Lung (tissue), 12 donors: ENCODE results near the gene CKB. TPM values are rescaled to one million over a fixed set of nuclear protein-coding genes. Genes with fewer than 3 reads are reported as not detected.

Experiments used
- ATAC-seq: fragments of 200-7000 bp; cut with Tn5 transposase; one replicate; pipeline ENCODE4 v1.9.1; 2020; ENCODE audit warnings: moderate number of reproducible peaks; ENCODE audit not compliant: insufficient read depth, low FRiP score
- DNase-seq, 3 donors: peaks; one replicate each; pipeline ENCODE4 v3.0.0-alpha.2; 2013 to 2017
- H3K27ac ChIP-seq, 2 donors: one replicate each; pipeline ENCODE4 v1.5.1; 2013; ENCODE audit warnings: mild to moderate bottlenecking in 2 of 2, moderate library complexity in 2 of 2, control low read depth in 1 of 2, inconsistent platforms in 1 of 2, low read depth in 1 of 2, low read length in 1 of 2
- H3K27me3 ChIP-seq, 3 donors: one replicate each; pipeline ENCODE4 v1.5.1; 2013; ENCODE audit warnings: low read length in 2 of 3; ENCODE audit not compliant: control insufficient read depth in 3 of 3, insufficient read depth in 3 of 3
- H3K36me3 ChIP-seq, 4 donors: one replicate each; pipeline ENCODE4 v1.5.1; 2013; ENCODE audit warnings: low read length in 4 of 4, mild to moderate bottlenecking in 1 of 4, moderate library complexity in 1 of 4; ENCODE audit not compliant: control insufficient read depth in 4 of 4, insufficient read depth in 4 of 4
- H3K4me1 ChIP-seq, 5 donors: one replicate each; pipeline ENCODE4 v1.5.1; 2013; ENCODE audit warnings: low read length in 5 of 5, mild to moderate bottlenecking in 2 of 5, moderate library complexity in 1 of 5; ENCODE audit not compliant: control insufficient read depth in 5 of 5, insufficient read depth in 5 of 5
- H3K4me3 ChIP-seq: one replicate; pipeline ENCODE4 v1.5.1; 2013; ENCODE audit warnings: mild to moderate bottlenecking, control low read depth, moderate library complexity
- H3K9ac ChIP-seq, 2 donors: one replicate each; pipeline ENCODE4 v1.5.1; 2013; ENCODE audit warnings: low read length in 2 of 2, control low read depth in 1 of 2; ENCODE audit not compliant: insufficient read depth in 1 of 2
- H3K9me3 ChIP-seq, 4 donors: one replicate each; pipeline ENCODE4 v1.5.1; 2013; ENCODE audit warnings: low read length in 3 of 4, mild to moderate bottlenecking in 1 of 4, moderate library complexity in 1 of 4; ENCODE audit not compliant: control insufficient read depth in 4 of 4, insufficient read depth in 3 of 4
- WGBS, 2 donors: extraction: QIAGEN DNeasy Blood & Tissue Kit; methylation state at CpG; one replicate each; pipeline ENCODE4 v1.1.7; 2013; 5-methylcytosine and 5-hydroxymethylcytosine counted together
- polyA plus RNA-seq, 2 donors: library from polyadenylated mRNA; stranded (reverse); fragments of 200-250 nt; gene quantifications; one replicate each; pipeline ENCODE4 v1.2.1, GENCODE V29; 2013
- total RNA-seq, 2 donors: library from RNA; depleted of rRNA in 1 of 2; stranded (reverse); fragments of >200 nt in 1 of 2; gene quantifications; one replicate each; pipeline ENCODE4 v1.2.1, GENCODE V29; 2014 to 2021
- TF ChIP-seq, protein P1 (sequence below): IDR thresholded peaks from 2 replicates; pipeline ENCODE4 v1.5.1; 2012; ENCODE audit warnings: mild to moderate bottlenecking; ENCODE audit errors: control extremely low read depth, extremely low read depth
- donor health status: control.
- donor health status: control.
- donor health status: Bipolar disorder and iron deficiency.
- donor health status: healthy.
- donor health status: DM: yes; HTN: yes; CAD: no.

Gene CKB
- total and polyA plus RNA-seq, 4 donors, result 111 to 356 (median 277) TPM

GRCh38 chr14:103529383-103530365, 7.0 kb upstream of the CKB start:
- Histone ChIP-seq H3K4me3 (peak overlapping the region; percentile 91), H3K9me3 (no peaks in the 10 kb centered on the region), H3K9ac (peak overlapping the region; percentile 26 to 59), H3K4me1 (peaks cover 0 to 38% (median 14%) of the 10 kb centered on the region in 5 donors), H3K36me3 (peaks cover 0 to 34% (median 4%) of the 10 kb centered on the region in 4 donors), H3K27me3 (no peaks in the 10 kb centered on the region), H3K27ac (peak overlapping the region; percentile 71 to 85)
- TF ChIP-seq, protein P1, sequence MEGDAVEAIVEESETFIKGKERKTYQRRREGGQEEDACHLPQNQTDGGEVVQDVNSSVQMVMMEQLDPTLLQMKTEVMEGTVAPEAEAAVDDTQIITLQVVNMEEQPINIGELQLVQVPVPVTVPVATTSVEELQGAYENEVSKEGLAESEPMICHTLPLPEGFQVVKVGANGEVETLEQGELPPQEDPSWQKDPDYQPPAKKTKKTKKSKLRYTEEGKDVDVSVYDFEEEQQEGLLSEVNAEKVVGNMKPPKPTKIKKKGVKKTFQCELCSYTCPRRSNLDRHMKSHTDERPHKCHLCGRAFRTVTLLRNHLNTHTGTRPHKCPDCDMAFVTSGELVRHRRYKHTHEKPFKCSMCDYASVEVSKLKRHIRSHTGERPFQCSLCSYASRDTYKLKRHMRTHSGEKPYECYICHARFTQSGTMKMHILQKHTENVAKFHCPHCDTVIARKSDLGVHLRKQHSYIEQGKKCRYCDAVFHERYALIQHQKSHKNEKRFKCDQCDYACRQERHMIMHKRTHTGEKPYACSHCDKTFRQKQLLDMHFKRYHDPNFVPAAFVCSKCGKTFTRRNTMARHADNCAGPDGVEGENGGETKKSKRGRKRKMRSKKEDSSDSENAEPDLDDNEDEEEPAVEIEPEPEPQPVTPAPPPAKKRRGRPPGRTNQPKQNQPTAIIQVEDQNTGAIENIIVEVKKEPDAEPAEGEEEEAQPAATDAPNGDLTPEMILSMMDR, result no peak
- DNase-seq (no peak), ATAC-seq (peak; percentile 5)
- WGBS, 2 donors, result 52 to 56% methylated on average over 42 of the region's 42 CpGs

DNA sequence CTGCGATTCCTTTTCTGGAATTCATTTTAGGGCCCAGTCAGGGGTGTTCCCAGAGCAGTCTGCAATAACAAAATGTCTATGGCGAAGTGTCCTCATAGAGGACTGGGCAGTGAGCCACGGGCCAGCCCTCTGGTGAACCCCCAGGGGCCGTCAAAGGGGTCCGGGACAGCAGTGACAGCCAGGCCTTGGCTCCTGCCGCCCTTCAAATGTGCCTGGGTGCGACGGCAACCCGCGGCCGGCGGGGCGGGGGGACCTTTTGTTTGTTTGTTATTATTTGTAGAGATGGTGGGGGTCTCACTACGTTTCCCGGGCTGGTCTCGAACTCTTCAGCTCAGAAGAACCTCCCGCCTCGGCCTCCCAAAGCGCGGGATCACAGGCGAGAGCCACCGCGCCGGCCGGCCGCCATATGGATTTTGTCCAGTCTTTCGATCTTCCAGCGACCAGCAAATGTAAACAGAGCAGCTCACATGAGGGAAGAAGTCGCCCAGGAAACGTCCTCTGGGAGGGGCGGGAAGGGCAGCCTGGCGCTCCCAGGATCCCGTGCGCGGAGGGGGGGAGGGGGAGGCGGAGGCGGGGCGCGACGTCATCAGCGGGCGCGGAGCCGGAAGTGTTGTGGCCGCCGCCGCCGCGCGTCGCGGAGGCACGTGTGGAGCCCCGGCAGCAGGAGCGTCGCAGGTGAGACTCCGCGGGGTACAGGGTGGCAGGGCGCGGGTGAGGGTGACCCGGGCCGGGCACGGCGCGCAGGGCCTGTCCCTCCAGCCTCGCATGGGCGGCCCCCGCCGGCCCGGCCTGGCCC, 6.2 kb upstream of the CKB start, which contains the start of gene TRMT61A:
TSS of gene TRMT61A (plus strand) at position 610 of the 796 bp plus-strand sequence. CDS start 783 bp downstream, outside the sequence.
- WGBS, 2 donors, result 2 to 5% methylated on average over 45 to 69 of the region's 70 CpGs
- TF ChIP-seq, protein P1, result no peak

DNA sequence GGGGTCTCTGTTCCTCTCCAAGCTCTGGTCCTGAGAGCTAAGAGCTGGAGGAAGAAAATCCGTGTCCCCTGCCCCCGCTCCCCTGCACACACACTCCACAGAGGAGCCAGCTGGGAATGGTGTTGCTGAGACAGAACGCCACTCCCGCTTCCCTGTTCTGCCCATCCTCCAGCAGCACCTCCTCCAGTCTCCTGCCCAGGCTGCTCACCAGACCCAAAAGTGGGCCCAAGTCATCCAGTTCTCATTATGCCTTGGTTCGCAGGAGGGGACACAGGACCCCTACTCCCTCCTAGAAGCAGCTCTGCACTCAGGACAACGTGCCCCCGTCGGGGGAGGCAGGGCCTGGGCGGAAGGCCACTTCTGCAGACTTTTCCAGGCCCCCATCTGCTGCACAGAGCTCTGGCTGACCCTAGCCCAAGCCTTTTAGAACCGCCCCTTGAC, 5.5 kb upstream of the CKB start:
- TF ChIP-seq, protein P1, result no peak
- H3K36me3 ChIP-seq, result peaks cover 0 to 20% (median 4%) of the 10 kb centered on the region in 4 donors
- peak overlapping the region; percentile 87 to 96 for H3K27ac ChIP-seq
- ATAC-seq (no peak), DNase-seq (peak; percentile 51 to 75 (median 68))
- H3K9me3 ChIP-seq, result no peaks in the 10 kb centered on the region
- peaks cover 0 to 44% (median 14%) of the 10 kb centered on the region in 5 donors for H3K4me1 ChIP-seq
- peak overlapping the region; percentile 53 for H3K4me3 ChIP-seq
- WGBS, 2 donors, result 48 to 63% methylated on average over 10 of the region's 10 CpGs
- no peaks in the 10 kb centered on the region for H3K27me3 ChIP-seq
- no peak overlapping the region for H3K9ac ChIP-seq

More for the DNA sequence above, 6.2 kb upstream of the CKB start, which contains the start of gene TRMT61A:
- peak within 1 kb of the TSS; percentile 26 to 59 for H3K9ac ChIP-seq
- no peaks in the 10 kb centered on the region for H3K9me3 ChIP-seq
- ATAC-seq (peak; percentile 86), DNase-seq (peak; percentile 95 to 97 (median 95))
- H3K27me3 ChIP-seq, result no peaks in the 10 kb centered on the region
- H3K27ac ChIP-seq, result peak within 1 kb of the TSS; percentile 87 to 96
- peaks cover 0 to 41% (median 14%) of the 10 kb centered on the region in 5 donors for H3K4me1 ChIP-seq
- peak within 1 kb of the TSS; percentile 91 for H3K4me3 ChIP-seq
- H3K36me3 ChIP-seq, result peaks cover 0 to 25% (median 4%) of the 10 kb centered on the region in 4 donors
